ENCODE measurements around the gene MITF.

MITF gene

DNA sequence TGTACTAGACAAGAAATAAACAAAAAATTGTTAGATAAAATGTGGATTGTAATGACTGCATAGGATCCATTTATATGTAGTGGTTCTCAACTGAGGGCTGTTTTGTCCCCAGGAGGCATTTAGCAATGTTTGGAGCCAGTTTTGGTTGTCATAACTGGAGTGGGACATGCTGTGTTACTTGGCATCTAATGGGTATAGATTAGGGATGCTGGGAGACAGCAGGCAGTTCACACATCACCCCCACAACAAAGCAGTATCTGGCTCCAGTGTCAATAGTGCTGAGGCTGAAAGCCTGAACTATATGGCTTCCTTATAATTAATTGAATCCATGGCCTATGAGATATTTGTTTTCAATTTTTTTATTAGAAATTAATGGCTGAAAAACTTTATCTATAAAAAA lies 188.3 kb downstream of the MITF start:
- no peak for DNase-seq (ENCODE audit: low read depth, low spot score)
- no peak overlapping the region for H3K4me3 ChIP-seq (ENCODE audit: low read length)

DNA sequence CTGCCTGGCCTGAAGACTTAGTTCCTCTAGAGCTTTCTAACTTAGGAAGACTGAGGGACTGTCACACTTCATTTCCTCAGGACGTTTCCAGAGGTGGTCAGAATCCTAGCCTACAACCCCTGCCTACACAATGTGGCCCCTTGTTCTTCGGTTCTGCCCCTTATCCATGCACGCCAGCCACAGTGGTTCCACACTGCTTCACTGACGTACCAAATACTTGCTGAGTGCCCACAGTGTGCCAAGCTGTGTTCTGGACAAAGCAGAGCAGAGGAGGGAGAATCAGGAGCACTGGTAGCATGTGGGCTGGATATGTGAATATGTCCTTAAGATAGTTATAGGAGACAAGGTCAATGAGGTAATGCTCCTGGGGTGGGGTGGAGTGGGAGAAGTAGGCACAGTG lies 189.8 kb downstream of the MITF start:
- no peak for DNase-seq (ENCODE audit: low read depth, low spot score)
- no peak overlapping the region for H3K4me3 ChIP-seq (ENCODE audit: low read length)

DNA sequence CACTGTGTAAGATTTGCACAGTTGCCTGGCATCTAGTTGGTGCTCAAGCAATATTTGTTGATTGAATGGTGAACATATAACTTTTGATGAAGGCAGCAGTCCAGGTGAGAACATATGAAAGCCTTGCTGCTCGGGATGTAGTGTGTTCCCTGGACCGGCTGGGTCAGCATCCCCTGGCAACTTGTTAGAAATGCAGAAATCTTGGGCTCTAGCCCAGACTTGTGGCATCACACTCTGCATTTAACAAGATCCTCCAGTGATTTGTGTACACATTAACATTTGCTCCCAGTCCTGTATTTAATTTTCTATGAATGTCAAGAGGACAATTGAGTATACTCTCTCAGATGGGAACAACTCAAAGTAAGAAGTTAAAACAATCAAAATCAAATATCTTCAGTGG lies 191.3 kb downstream of the MITF start:
- no peak for DNase-seq (ENCODE audit: low read depth, low spot score)

DNA sequence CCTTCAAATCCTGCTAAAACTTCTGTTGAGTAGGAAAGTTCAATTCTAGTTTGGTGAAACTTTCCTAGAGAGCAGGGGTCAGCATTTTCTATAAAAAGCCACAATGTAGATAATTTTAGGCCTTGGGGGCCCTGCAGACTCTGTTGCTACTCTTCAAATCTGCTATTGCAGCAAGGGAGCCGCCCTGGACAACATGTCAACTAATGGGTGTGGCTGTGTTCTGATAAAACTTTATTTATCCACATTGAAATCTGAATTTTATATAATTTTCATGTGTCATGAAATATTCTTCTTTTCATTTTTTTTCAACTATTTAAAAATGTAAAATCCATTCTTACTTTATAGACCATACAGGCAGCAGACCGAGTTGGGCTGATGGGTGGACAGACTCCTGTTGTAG lies 192.8 kb downstream of the MITF start:
- H3K4me3 ChIP-seq (ENCODE audit: low read length) = no peak overlapping the region
- DNase-seq (ENCODE audit: low read depth, low spot score) = no peak

More for the DNA sequence above, 191.3 kb downstream of the MITF start:
- H3K4me3 ChIP-seq (ENCODE audit: low read length) = no peak overlapping the region

DNA sequence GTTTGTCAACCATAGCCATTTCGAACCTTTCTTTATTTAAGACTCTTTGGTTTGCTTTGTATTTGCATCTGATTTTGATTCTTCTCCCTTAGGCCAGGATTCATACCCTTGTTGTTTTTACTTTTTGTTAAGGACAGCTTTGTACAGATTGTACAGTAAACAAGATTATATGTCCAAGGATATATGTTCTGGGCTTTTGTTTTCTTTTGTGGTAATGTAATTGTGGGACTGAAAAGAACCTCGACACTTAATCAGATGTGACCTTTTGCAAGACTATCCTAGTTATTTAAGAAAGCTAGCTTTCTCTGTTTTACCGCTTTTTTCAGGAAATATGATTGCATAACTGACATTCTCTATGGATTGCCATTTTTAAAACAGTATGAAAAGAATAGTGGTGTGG lies 193.2 kb downstream of the MITF start:
- H3K4me3 ChIP-seq (ENCODE audit: low read length) = no peak overlapping the region
- no peak for DNase-seq (ENCODE audit: low read depth, low spot score)

DNA sequence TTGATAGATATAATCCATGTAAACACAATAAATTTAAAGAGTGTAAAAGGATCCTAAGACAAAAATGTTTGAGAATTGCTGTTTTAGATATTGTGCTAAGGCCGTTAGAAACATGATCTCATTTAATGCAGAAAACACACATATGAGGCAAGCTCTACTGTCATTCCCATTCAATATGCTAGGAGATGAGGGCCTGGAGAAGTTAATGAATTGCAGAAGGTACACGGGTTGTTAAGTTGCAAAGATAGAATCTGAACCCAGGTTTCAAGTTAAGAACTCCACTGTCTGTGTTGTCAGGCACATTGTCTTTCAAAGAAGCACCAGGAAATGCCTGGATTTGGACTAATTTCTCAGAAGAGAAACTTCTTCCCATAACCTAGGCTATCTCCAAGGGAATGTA lies 195.1 kb downstream of the MITF start:
- DNase-seq (ENCODE audit: low read depth, low spot score) = no peak
- H3K4me3 ChIP-seq (ENCODE audit: low read length) = no peak overlapping the region

DNA sequence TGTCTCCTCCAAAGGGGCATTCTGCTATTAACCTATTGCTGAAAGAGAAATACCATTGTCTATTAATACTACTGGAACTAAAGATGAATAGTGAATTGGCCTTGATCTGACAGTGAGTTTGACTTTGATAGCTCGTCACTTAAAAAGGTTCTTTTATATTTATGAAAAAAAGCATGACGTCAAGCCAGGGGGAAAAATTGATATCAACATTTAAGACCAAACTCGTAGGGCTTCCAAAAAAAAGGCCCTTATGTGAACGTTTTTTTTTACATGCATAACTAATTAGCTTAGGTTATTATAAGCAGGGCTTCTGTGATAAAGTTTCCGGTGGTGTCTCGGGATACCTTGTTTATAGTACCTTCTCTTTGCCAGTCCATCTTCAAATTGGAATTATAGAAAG lies 197.0 kb downstream of the MITF start:
- H3K4me3 ChIP-seq (ENCODE audit: low read length) = no peak overlapping the region
- DNase-seq (ENCODE audit: low read depth, low spot score) = no peak

DNA sequence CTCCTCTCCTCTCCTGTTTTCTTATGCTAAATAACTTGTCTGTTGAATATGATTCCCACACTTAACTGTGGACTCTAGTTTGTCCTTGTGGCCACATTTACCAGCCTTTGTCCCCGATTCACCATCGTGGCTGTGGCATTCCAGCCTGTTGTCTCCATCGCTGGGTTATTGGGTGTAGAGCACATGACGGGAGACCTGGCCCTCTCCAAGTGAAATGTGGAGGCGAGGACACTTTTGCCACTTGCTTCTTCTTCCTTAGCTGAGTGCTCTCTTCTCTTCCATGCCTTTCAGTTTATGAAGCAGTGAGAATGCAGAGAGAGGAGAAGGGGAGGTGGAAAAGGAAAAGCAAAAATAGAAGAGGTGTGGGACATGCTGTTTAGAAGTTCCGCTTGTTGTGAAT lies 198.8 kb downstream of the MITF start:
- no peak for DNase-seq (ENCODE audit: low read depth, low spot score)
- no peak overlapping the region for H3K4me3 ChIP-seq (ENCODE audit: low read length)

DNA sequence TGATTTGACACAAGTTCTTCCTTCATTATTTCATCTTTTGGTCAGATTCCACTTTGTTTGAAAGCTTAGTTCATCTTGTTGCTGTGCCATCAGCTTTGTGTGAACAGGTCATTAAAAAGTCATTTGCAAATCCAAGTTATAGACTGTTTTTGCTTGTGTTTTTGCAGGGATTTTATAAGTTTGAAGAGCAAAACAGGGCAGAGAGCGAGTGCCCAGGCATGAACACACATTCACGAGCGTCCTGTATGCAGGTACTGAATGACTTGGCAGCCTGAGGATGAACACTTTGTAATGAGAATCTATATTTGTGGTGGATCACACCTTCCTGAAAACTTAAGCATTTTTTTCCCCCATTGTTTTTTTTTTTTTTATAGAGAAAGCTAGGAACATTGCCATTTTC lies 199.7 kb downstream of the MITF start:
- no peak for DNase-seq (ENCODE audit: low read depth, low spot score)
- H3K4me3 ChIP-seq (ENCODE audit: low read length) = no peak overlapping the region

DNA sequence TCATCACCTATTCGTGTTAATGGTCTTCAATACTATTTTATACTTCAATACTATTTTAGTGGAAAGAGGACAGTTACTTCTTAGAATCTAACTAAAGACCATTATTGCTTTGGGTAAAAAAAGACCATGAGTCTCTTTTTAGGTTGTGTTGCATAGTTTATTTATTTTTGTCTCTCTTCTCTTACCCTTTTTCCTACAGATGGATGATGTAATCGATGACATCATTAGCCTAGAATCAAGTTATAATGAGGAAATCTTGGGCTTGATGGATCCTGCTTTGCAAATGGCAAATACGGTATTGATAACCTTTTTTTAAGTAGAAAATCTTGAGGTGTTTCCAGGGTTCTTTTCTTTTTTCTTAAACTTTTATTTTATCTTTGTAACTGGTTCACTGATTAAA lies 201.8 kb downstream of the MITF start:
- DNase-seq (ENCODE audit: low read depth, low spot score) = no peak
- no peak overlapping the region for H3K4me3 ChIP-seq (ENCODE audit: low read length)

DNA sequence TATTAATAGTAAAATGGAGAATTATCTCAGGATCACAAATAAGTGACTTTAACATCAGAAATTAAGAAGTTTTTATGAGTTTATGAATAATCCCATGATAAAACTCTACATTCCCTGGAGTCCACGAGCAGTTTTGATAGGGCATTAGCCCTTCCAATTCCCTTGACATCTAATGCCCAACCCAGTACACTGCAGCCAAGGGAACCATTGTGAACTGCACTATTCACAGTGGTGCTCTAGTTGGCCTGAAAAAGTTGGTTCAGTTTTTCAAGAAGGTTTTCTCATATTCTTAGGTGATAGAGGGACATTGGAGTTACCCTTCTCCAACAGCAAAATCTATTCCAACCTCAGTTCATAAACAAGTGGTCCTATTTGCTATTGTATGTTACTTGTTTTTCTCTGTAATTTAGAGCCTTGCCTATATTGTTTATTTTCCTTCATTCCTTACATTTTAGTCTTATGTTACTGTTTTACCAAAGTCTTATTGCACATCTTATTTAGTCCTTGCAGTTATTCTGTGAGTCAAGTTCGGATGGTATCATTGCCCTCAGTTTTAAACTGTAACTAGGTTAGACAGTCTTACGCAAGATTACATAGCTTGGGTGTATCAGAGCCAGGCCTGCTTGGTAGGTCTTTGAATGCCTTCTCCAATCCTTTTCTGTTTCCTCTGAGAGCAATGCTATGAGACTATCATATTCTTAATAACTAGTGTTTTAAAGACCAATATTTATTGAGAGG lies 202.3 kb downstream of the MITF start:
- no peak for DNase-seq (ENCODE audit: low read depth, low spot score)
- H3K4me3 ChIP-seq (ENCODE audit: low read length) = no peak overlapping the region

DNA sequence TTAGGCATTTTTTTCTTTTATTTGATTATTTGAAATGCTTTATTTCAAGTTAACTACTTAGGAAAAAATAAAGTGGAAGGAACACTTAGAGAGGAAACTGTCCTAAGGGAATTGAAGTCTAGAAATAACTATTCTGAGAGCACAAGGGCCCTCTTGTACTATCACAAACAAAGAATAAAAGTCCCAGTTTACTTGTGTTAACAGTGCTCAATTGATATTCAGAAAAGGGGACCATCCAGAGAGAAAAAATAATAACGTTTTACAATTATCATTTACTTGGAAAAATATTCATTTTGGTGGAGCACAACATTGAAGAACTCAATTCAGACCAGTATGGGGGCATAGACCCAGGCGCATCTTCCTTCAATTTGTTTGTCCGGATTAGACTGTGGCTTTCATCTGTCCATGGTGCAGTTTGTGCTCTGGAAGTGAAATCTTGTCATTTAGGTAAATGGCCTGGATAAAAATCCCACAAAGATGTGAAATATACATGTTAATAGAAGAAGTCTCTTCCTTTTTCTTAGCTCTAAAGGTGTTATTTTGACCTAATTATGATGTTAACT lies 205.7 kb downstream of the MITF start:
- DNase-seq (ENCODE audit: low read depth, low spot score) = no peak
- H3K4me3 ChIP-seq (ENCODE audit: low read length) = no peak overlapping the region

DNA sequence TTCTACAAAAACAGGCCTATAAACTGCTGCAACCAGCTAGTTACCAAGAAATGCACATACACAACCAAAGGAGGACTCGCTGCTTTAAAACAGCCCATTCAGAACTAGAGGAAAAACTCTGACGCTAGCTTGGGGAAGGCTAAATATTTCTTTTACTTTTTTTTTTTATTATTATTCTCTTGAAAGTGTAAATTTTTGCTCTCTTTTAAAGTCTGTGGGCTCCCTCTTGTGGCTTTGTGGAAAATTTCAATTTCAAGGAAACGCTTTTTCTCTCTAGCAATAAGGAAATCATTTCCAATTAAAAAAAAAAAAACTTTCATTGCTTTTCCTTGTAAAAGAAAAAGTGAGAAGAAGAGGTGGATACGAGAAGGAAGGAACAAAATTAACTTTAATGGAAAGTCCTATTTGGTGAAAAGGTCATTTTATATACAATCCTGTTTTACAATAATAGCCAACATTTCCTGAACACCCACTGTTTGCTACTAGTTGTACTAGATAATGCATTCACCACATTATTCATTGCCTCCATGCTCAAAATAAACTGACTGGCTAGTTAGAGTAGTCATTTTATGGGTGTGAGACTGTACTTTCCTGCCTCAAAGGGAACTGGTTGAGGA lies 209.1 kb downstream of the MITF start:
- no peak overlapping the region for H3K4me3 ChIP-seq (ENCODE audit: low read length)
- peak; percentile 42 for DNase-seq (ENCODE audit: low read depth, low spot score)

DNA sequence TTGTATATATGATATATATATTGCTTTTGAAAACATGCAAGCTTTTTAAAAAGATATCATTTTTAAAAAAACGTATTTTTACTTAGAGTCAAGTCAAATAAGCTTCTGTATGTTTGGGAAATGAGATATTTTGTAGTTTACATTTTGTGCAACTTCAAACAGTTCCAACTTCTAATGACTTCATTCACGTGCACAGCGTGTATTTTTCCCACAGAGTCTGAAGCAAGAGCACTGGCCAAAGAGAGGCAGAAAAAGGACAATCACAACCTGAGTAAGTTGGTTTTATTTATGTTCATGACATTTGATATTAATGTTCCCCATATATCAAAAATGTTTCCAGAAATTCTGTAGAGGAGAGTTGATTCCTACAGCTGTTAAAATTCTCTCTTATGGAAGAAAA lies 212.4 kb downstream of the MITF start:
- no peak overlapping the region for H3K4me3 ChIP-seq (ENCODE audit: low read length)
- no peak for DNase-seq (ENCODE audit: low read depth, low spot score)

DNA sequence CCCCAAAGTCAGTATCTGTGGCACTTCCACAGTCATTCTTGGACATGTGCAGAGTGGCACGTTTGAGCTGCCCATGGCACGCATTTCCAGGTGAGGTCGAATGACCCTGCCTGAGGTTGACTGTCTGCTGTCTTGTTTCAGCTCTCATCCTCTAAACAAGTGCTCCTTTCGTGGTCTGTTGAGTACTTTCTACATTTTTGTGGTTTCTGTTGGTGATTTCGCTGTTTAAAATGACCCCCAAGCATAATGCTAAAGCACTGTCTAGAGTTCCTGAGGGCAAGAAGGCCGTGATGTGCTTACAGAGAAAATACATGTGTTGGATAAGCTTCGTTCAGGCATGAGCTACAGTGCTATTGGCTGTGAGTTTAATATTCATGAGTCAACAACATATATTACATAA lies 220.3 kb downstream of the MITF start:
- no peak overlapping the region for H3K4me3 ChIP-seq (ENCODE audit: low read length)
- DNase-seq (ENCODE audit: low read depth, low spot score) = no peak

DNA sequence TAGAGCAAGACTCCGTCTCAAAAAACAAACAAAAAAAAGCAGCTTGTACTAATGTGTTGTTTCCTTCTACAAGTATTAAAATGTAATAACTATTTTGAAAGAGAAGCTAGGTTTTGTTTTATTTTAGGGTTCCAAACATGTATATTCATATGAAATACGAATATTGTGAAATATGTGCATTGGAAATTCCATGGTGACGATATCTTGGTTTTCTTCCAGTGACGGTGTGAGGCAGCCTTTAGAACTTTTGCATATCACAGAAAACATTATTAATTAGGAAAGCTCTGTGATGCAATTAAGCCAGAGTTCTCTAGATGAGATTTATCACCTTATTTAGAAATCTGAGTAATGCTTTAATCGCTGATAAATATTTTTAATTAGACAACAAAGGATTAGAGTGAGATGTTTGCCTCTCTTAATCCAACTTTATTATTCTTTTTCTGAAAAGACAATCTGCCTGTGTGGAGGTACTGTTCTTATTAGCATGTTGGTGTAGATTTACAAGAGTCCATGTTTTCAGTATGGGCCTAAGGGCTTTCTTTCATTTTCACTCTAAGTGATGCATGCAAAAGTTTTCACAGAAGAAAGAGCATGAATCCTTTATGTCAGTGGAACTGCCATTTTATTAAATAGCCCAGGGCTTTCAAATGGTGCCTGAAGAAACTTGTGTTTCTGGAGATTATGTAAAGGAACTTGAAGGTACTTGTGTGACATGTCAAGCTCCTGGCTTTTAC lies 222.6 kb downstream of the MITF start:
- no peak for DNase-seq (ENCODE audit: low read depth, low spot score)

DNA sequence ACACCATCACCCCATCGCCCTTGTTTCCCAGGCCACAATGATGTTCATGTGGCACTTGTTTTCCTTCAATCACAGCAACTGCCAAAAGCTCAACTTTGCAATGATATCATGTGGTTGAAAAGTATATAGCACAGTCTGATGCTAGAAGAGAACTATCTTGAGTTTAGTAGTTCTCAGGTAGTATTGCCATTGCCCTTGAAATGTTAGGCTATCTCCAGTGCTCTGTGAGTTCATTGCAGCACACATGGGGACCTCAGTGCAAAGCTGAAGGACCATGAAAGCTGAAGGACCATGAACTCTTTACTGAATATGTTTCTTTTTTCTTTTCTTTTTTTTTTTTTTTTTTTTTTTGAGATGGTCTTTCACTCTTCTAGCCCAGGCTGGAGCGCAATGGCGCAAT lies 224.4 kb downstream of the MITF start:
- no peak for DNase-seq (ENCODE audit: low read depth, low spot score)
- H3K4me3 ChIP-seq (ENCODE audit: low read length) = no peak overlapping the region

More for the DNA sequence above, 222.6 kb downstream of the MITF start:
- H3K4me3 ChIP-seq (ENCODE audit: low read length) = no peak overlapping the region

DNA sequence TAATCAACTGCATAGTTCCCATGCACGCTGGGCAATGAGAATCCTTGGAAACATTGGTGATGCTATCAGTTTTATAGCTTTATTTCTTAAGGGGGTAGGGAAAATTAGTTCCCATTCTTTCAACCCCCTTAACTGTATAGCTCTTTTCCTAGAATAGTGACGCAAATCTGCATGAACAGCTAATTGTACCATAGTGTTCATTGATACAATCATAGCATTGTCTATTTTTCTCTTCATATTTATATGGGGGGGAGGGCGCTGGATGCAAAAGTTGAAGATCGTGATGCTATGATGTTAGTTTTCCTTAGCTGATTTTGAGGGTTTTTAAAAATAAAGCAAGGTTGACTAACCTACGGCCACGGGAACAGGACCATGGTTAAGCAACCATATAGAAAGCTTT lies 227.9 kb downstream of the MITF start:
- no peak overlapping the region for H3K4me3 ChIP-seq (ENCODE audit: low read length)
- no peak for DNase-seq (ENCODE audit: low read depth, low spot score)

DNA sequence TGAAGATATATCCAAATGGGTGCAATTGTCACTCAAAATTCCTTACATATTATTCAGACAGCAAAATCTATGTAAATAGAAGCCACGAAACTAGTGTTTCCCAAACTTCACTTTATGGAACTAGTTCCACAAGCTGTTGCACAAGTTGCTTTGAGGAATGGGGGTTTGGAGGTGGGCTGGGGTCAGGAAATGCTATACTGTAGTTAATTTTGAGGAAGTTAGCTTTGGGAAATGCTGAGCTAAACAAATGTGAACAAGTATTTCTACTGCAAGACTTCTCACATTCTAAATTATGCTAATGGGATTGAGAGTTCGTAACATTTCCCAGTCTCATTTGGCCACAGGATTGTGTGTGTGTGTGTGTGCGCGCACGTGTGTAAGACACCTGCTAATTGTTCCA lies 231.6 kb downstream of the MITF start:
- H3K4me3 ChIP-seq (ENCODE audit: low read length) = no peak overlapping the region
- no peak for DNase-seq (ENCODE audit: low read depth, low spot score)

DNA sequence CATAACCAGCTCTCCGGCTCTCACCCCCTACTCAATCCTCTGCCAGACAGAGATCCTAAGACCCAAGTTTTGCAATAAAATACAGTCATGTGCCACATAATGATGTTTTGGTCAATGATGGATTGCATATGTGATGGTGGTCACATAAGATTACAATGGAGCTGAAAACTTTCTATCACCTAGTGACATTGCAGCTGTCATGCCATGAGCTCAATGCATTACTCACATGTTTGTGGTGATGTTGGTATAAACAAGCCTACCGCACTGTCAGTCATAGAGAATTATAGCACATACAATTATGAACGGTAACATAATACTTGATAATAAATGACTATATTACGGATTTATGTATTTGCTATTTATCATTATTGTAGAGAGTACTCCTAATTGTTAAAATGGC lies 233.4 kb downstream of the MITF start:
- no peak overlapping the region for H3K4me3 ChIP-seq (ENCODE audit: low read length)
- no peak for DNase-seq (ENCODE audit: low read depth, low spot score)
